Stimulated activated CD4-positive, alpha-beta T cell treated with anti-CD3 and anti-CD28 coated beads, Interleukin-4, amount 100 ng/mL, for 24 hours (primary cell): ENCODE measurements around the gene SDHAF2.
"Not testable (repeated sequence)": the region's sequence is repeated elsewhere in the genome, so short reads cannot be mapped to it uniquely, and the experiment has no call there.

Experiments used
- DNase-seq: peaks from one replicate; pipeline ENCODE4 v3.0.0-alpha.2; 2020

Gene SDHAF2

DNA sequence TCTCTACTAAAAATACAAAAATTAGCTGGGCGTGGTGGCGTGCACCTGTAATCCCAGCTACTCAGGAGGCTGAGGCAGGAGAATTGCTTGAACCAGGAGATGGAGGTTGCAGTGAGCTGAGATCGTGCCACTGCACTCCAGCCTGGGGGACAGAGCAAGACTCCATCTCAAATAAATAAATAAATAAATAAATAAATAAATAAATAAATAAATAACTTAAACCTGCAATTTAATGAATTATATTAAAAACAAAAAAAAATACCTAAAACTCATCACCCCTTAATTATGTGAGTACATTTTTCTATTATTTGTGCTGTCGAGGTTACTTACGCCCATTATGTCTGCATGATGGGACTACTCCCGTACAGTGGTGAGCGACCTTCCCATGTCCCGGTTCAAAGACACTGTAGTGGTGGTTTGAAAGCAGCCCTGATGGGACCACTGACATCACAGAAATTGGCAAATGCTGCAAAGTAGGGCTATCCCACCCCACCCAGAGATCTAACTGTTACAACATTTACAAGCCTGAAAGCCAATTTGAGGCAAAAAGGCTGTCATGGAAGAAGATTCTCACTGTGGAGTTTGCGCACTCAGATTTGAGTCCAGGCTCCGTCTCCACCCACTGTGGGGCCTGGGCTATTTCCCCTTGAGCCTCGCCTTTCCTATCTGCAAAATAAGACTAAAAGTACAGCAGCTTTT is 49.6 kb downstream of the SDHAF2 start:
- not testable (repeated sequence) for DNase-seq

- DNase-seq = no peak
These were observed 50.5 kb downstream of the SDHAF2 start for GRCh38 chr11:61480261-61480993.

DNA sequence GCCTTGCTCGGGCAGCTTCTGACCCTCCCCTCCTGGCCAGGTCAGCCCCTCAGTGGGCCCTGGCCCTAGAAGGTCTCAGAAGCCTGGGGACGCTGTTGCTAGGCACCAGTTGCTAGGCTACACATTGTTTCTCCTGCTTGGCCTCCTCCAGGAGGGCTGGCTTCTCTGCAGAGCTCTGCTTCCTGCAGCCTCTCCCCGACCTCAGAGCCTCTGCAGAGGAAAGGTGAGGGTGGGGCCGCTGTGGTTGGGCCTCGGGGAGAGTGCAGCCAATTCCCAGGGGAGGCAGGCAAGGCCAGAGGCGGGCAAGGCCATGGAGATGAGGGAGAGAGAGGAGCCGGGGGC is 51.0 kb downstream of the SDHAF2 start:
- DNase-seq = no peak

DNA sequence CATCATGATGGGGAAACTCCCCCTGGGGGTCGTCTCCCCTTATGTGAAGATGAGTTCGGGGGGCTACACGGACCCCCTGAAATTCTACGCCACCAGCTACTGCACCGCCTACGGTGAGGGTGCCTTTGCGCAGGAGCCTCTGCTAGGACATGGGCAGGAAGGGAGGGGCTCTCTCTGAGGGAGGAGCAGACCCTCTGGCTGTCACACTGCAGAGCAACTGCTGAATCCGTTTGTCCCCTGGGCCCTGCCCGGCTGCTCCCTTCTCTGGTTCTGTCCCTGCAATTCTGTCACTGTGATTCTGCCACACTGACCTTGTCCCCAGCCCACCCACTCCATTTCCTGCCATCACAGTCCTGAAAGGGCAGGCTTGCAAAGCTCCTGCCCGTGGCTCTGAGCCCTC is 51.9 kb downstream of the SDHAF2 start:
- no peak for DNase-seq

DNA sequence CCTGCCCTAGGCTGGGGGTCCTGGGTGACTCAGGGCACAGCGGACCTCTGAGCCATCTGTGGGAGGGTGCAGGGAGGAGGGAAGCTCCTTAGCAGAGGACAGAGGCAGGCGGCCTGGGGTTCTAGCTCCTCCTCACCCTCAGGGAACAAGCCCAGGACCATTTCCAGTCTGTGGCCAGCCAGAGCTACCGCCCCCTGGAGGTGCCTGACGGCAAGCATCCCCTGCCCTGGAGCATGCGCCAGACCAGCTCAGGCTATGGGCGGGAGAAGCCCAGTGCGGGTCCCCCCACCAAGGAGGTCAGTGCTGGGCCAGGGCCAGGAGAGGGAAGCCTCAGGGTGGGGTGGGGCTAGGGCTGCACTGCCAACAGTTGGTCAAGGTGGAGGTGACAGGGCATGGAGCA is 52.6 kb downstream of the SDHAF2 start:
- peak; percentile 27 for DNase-seq

- DNase-seq = no peak
These were observed 54.6 kb downstream of the SDHAF2 start for GRCh38 chr11:61484541-61484940.

DNA sequence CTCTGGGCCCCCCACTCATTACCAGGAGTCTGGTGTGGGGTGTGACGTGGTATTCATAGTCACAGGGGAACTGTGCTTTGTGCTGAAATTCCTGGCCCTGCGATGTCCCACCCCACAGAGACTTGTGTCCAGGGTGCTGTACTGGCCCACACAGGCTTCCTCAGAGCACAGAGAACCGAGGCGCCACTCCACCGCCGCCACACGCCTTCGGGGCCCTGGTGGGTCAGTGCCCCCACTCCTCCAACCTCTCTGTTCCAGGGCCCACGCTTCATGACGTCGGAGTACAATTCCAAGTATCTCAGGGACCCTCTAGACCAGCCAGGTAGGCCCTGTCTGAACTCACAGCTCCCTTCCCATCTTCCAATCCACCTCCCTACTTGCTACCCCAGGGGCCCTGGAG is 55.2 kb downstream of the SDHAF2 start:
- no peak for DNase-seq

DNA sequence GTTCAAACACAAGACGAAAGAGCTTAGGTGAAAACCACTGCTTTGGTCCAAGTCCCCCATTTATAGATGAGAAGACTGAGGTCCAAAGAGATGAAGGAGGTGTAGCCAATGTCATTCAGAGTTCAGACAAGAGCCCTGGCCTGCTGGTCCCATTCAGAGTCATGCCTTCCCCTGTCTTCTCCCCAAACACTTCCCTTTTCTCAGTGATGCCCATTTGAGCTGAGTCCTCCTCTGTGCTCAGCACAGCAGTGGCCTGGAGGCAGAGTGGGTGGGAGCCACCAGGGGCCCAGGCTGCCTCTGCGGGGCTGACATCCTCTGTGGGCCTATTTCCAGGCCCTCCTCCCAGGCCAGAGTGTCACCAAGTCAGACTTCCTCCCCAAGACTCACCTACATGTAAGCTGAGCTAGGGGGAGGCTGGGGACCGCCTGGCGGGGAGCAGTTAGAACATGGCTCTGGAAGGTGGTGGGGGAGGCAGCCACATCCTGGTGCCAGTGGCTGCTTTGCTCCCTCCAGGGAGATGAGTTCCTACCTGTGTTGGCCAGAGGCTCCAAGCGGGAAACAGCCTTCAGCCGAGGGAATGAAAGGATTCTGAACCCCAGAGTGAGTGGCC is 56.2 kb downstream of the SDHAF2 start:
- DNase-seq = no peak

DNA sequence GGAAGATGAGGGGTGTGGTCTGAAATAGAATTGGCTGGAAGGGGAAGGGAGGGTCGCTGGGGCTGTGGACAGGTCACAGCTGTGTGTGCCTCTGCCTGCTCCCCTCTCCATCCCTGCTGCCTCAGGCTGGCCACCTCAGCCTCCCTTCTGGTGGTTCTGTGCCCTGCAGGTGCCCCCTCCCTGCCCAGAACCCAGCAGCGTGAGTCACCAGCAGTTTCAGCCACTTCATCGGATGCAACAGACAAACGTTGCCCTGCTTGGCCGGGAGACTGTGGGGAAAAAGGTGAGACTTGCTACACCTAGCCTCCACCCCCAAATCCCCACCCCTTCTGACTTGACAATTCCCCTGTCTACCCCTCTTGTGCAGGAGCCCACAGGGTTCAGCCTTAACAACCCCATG is 56.9 kb downstream of the SDHAF2 start:
- DNase-seq = no peak

GRCh38 chr11:61487342-61488025 is 57.6 kb downstream of the SDHAF2 start:
- no peak for DNase-seq

DNA sequence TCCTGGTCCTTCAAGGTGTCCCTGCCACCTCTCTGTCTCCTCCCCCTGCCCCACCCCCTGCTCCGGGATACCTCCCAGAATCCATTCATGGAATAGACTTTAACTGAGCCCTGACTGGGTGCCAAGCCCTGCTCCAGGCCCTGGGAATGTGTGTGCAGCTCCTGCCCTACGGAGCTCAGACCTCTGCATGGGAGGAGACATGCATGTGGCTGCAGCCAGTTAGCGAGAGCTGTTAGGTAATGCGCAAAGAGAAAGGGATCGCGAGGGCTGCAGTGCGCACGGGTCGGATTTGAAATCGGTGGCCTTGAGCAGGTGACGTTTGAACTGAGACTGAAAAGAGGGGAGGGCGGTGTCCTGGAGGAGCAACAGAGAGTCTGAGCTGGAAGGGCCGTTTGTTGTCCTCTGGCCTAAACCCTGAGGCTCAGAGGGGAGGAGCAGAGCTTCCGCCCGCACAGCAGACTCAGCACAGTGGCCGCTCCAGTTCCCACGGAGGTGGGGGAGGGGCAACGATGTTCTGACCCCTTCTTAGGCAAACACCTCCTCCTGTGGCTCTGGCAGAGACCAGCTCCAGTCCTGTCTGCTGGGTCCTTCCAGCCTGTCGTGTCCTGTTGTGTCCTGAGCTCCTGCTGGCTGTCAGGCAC is 58.8 kb downstream of the SDHAF2 start:
- DNase-seq = no peak

DNA sequence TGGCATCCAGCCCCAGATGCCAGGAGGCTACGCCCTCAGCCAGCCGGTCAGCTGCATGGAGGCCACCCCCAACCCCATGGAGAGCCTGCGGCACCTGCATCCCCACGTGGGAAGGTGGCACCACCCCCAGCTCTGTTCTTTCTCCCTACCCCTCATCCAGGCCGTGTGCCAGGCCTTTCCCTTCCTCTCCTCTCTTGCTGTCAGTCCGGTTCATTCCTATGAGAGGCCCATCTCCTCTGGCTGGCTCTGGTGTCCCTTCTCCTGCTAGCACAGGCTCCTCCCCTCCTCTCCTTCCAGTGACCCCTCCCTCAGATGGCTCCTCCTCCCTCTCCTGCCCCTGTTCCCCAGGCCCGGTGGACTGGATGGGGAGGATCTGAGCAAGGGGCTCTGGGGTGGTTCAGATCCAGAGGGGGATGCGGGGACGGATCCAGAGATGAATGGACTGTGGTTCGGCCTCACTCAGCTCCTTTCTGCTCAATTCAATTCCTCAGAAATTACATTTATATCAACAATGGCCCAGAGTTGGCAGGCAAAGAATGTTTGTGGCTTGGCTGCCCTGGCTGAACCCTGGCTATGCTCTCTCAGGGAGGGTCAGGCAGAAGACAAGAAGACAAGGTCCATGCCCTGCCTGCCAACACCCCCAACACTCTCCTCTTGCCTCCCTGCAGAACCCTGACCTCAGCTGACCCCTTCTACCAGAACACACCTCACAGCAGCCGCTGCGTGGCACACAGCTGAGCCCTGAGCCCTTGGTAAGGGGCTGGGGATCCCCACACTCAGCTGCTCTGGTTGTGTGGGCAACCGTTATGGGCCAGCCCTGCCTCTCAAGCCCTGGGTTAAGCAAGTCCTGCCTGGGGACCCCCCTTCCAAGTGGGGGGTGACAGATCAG is 60.2 kb downstream of the SDHAF2 start:
- DNase-seq = no peak

GRCh38 chr11:61491736-61492395 is 61.9 kb downstream of the SDHAF2 start:
- no peak for DNase-seq

- DNase-seq = no peak
These were observed 64.5 kb downstream of the SDHAF2 start for GRCh38 chr11:61494381-61494961.

DNA sequence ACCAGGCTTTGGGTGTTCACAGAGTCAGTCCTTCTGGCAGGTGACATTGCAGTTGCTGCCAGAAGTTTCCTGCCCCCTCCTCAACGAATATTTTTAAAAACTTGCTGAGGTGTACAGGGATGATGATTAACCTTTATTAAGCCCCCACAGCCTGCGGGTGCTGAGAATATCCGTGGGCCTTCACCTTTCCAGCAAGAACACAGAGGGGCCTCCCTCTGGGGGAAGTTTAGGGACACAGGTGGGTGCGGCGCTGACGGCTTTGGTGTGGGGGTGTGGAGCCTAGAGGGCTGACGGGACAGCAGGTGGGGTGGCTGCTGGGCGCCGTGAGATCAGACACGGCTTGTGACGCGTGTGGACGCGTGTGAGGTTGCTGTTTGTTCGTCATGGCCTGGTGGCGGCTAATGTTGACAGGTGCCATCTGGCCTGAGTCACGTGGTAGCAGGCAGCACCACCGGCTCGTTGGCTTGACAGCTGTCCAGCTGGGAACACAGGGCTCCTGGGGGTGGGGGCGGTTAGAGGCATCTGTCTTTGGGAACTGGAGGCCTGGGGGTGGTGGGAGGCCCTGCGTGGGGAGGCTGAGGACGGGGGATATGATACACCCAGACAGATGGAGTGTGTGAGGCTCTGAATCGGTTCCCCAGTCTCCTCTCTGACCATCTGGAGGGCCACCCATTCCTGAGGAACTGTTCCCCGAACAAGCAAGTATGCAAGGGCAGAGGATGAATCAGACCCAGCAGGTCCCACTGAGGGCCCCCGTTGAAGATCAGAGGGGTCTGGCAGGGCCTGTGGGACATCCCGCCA is 66.1 kb downstream of the SDHAF2 start:
- DNase-seq = no peak
